Subcutaneous adipose tissue (tissue), 4 donors: ENCODE results near the gene RNF6. TPM values are rescaled to one million over a fixed set of nuclear protein-coding genes. Genes with fewer than 3 reads are reported as not detected.

Experiments used
- CTCF ChIP-seq: fragments of 450-650 bp; IDR thresholded peaks from one replicate; pipeline ENCODE4 v1.5.1; 2016; ENCODE audit warnings: low read depth, mild to moderate bottlenecking, control low read depth, antibody characterized with exemption, moderate library complexity
- total RNA-seq, 4 donors: library from RNA; depleted of rRNA; stranded (reverse); fragments of >200 nt; gene quantifications; one replicate each; pipeline ENCODE4 v1.1.0, GENCODE V29; 2016

RNF6 gene
- total RNA-seq, 4 donors from 2014 or later: 22.9 to 36.7 (median 27.5) TPM

GRCh38 chr13:26246154-26246553 is 24.0 kb upstream of the RNF6 start:
- no peak for TF ChIP-seq CTCF

DNA sequence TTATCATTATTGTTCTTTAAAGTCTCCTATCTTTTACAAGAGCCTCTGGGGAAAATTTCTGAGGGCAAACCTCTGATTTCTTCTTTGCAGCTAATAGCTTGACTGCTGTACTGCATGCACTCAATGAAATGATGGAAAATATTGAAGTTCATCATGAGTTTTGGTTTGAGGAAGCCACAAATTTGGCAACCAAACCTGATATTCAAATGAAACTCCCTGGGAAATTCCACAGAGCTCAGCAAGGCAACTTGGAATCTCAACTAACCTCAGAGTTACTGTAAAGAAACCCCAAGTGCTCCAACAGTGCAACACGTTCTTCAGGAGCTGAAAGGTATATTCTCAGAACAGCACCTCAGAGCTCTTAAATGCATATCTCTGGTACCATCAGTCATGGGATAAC is 14.2 kb upstream of the RNF6 start:
- TF ChIP-seq CTCF: no peak

- TF ChIP-seq CTCF: no peak
These were observed 8.6 kb upstream of the RNF6 start for GRCh38 chr13:26230703-26231102.

DNA sequence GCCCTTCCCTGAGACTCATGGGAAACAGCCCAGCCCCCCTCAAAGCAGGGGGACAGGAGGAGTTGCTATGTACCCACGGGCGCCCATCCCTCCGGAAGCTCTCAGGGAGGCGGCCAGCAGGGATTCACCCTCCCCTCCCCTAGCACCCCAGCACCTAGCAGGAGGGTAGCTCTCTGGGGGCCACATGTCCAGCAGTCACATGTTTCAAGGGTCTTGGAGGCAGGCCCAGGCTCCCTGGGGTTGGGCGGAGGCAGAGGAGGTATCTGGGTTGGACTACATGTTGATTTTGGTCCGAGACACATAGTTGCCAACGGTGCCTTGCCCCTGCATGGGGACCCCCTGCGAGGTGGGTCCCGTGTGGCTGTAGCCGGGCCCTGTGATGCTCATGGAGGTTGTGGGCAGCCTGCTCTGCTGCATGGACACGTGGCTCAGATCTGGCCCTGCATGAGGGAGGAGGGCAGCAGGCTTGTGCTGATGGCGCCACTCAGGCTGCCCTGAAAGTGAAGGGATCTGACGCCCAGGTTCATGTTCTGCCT is 7.0 kb upstream of the RNF6 start:
- no peak for TF ChIP-seq CTCF

DNA sequence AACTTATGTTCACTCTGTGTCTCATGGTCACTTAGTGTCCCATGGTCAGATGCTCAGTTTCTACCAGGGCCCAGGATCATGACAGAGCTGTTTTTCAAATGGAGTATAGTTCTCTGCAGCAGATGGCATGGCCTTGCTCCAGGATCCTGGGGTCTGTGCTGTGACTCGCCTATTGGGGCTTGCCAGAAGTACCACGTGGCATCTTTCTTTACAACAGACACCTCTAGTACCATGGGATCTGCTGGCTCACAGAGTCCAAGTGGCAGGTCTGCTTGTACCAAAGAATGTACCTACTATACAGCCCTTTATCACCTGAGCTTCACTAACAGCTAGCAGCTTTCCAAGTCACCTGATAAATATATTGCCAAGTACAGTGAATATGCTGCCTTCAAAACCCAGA is 6.0 kb upstream of the RNF6 start:
- no peak for TF ChIP-seq CTCF

DNA sequence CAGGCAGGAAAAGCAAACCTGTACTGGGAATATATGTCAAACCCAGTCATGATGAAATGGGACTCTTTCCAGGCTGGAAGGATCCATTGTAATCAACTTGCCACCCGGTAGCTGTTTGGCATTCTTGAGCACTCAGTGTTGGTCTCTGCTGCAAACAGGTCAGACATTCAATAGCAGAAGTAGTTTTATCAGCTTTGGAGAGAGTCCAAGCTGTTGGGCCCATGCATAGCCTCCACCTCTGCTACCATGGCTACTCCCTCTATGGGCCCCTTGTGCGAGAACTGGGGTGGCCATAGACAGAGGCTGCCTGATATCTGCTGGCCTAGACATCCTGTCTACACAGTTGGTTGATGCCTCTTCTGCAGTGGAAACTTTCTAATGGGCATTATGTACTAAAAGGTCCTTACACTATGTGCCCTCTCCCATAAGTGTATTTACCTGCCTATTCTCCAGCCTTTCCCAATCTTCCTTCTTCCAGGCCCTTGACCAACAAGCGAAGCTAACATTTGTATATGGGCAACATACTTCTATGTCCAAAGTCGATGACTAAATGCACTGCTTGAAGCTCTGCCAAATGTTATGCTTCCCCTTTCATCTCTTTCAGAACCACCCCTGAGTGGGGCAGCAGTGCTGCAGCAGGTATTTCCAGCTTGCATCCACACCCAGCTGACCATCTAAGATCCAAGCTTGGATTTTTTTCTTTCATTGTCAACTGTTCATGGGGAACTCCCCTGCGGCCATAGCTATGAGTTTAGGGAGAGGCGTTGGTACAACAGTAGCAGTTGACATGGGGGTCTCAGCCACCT is 5.3 kb upstream of the RNF6 start:
- no peak for TF ChIP-seq CTCF

DNA sequence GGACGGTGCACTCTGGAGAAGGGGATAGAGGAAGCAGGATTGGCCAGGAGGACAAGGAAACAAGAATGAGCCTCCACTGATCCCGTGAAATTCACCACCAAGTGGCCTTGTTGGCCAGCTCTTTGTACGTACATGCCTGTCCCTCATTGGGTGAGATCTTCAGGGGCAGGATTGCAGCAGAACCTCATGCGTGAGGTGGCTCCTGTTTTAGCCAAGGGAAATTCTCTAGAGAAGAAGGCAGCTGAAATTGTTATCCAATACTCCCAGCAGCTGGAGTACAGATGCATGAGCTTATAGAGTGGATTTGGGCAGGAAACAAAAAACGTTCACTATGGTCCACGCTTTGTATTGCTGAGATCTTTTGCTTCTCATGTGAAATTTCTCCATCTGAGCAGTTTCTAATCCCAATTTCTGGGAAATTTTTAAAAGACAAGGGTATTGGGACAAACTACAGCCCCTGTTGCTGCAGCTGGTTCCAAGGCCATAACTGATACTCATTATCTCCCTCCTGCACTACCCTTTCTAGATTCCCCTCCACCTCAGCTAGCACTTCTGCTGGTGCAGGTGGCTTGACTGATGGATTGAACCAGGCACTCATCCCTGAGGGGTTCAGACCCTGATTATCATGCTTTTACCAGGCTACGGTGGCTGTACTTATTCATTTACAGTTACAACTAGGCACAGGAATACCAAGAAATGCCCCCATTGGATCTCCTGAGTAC is 3.9 kb upstream of the RNF6 start:
- TF ChIP-seq CTCF: no peak
